GM18511 (cell line): ENCODE measurements around the gene FRMD4A.

ENCODE experiments used
- ATAC-seq: cut with Tn5 transposase; IDR thresholded peaks from one replicate; pipeline ENCODE4 v1.9.1; 2021; ENCODE audit warnings: mild to moderate bottlenecking, moderate library complexity; ENCODE audit not compliant: unreplicated experiment

The FRMD4A gene

DNA sequence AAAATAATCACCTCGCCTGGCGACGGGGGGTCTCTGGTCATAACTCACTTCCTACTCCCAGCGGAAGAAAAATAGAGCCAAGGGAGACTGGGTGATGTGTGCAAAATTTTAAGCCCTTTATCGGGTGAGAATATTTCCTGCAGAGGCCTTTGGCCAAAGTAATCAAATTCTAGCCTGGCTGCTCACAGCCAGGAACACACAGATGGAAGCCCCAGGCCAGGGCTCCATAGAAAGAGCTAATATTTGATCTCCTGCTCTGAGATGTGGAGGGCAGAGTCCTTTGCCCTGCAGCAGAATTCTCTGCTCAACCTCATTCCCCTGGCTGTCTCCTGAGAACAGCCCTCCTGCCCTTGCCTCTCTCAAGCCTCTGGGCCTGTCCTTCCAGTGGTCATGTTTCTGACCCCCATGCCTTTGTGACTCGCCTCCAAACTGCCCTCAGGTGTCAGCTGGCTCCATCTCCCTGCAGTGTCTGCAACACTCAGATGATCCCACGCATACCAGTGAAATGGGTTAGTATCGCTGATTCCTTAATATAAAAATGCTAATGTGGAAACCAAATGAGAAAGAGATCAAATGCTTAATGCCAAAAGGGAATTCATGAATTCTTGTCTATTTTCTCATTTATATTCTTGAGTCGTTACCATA, 34.5 kb downstream of the FRMD4A start:
- ATAC-seq = no peak

DNA sequence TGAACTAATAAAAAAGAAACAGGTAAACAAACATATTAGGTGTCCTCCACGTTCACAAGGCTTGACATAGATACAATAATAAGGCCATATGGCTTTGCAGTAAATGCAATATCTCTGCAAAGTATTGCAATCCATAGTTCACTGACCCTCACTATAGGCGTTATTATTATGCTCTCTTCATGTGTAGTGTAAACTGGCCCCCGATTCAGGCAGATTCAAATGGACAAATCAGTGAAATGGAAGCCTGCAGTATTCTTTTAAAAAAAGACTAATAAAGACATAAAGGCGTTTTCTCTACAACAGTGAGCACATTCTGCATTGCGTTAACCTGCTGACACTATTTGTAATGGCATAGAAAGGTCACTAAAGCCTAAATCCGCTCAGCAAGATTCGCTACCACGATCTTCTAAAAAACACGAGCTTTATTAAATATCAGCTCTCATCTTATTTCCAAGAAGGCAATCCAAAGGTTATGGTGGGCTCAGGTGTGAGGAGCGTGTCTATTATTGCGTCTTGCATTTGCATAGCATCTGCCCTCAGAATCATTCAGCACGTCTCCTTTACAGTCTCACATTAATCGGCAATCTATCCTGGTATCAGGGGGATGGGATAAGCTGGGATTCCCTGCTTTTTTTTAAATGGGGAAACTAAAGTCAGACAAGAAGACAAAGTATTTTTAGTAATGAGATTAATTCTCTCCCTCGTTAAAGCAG, 36.2 kb downstream of the FRMD4A start:
- no peak for ATAC-seq

DNA sequence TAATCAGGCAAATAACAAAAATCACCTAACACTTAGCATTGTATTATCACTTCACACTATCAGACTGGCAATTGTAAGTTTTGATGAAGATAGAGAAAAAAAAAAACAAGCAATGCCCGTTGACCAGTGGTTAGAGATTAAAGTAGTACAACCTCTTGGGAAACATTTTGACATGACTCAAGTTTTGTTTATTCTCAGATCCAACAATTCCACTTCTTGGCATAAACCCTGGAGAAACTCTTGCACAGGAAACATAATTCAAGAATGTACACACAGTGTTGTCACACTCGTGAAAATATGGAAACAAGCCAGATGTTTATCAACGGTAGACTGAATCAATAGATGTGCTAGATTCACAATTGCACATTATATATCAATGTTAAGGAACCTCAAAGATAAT, 37.2 kb downstream of the FRMD4A start:
- no peak for ATAC-seq

DNA sequence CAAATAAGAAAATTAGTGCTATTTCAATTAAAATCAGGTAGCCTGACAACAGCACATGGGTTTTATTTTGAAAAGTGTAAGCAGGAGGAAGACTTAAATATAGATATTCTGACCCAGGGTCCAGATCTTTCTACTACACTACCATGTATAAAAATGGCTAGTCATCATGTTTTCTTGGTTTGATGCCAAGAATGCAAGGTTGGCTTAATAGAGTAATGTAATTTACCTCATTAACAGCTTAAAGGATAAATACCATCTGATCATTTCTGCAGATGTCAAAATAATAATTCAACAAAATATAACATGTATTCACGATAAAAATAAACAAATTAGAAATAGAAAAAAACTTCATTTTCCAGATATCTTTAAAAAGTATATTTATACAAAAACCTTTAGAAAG, 39.4 kb downstream of the FRMD4A start:
- no peak for ATAC-seq

DNA sequence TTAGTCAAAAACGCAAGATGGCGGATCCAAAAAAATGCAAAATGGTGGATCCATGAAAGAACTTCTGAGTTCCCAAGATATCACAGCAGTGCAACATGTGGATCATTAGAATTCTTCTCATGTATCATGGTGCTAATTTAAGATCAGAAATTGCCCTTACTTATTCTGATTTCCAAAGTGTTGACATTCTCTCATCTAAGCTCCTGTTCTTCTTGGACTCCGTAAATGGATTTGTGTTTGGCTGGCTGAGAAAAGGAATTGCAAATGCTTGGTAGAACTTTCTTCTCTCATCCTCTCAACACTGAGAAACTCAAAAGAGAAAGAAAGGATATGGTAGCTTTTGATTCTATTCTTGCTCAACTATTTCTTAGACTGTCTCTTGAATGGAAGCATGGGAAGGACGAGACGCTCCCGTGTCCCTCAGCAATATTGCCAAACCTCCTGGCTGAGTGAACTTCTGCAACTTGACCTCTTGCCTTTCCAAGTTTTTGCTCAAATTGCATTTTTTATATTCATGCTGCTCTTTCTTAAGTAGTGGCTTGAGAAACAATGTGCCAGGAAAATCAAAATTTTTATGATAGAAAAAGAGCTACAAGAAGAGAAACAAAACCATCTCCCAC, 44.7 kb downstream of the FRMD4A start:
- ATAC-seq = no peak

DNA sequence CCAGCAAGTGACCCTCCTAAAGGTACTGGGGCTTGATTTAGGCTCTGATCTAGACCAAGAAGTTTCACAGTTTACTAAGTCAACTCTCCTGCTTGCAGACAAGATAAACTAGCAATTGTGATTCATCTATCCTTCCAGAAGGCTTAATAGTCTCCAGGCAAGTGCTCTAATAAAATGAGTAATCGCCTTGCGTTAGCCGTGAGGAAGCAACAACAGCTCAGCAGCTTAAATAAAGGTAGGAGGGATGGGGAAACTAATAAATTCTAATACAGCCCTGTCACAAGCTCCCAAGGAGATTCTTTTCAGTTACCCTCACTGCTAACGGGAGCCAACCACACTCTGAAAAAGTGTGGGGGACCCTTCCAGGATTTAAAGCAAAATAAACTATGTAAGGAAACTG, 48.4 kb downstream of the FRMD4A start:
- no peak for ATAC-seq

DNA sequence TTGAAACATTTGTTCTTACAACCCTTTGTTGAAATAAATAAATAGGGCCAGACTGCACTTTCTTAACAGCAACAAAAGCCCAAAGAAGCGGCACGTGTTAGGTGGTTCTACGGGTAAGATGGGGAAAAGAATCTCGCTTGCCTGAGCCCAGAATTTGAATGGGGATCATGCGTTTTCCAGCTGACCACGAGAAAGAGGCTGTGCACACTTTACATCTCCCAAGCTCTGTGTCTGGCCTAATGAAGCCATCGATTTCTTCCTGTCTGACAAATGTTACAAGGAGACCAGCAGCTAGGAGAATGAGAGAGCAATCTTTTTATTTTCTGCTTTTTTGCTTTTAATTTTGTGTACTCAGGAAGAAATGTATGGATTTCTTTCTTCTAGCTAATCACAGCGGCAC, 52.2 kb downstream of the FRMD4A start:
- no peak for ATAC-seq

DNA sequence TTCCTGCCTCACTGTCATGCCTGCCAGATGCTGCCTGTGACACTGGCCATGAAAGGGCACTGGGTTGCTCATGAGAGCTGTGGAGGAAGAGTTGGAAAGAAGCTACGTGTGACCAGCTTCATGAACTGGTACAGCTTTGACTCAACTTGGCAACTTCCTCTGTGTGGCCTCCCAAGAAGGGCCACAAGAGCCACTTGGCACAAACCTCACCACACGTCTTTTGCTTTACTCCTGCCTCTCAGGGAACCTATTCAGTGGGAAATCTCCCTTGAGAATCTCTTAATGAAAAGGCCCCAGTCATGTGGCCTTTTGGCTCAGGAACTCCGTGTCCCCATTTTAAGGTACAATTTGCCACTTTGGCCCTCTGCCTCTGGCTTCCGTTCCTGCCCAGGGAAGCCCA, 54.5 kb downstream of the FRMD4A start:
- ATAC-seq = no peak

DNA sequence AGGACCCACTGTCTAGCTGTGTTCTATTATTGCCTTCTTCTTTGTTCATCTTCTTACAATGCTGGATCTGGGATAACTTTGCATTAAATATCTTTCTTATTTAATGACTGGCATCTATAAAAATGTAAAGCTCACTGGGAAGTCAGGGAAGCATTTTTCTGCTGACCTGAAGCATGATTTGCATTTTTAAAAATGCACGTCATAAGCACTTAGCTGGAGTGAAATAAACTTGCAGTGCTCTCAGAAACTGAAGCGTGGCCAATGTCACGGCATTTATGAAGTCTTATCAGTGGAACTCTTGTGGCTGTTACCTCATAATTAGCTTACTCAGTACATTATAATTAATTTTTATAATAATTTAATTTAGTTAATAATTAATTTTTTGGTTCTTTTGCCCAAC, 59.1 kb downstream of the FRMD4A start:
- no peak for ATAC-seq

DNA sequence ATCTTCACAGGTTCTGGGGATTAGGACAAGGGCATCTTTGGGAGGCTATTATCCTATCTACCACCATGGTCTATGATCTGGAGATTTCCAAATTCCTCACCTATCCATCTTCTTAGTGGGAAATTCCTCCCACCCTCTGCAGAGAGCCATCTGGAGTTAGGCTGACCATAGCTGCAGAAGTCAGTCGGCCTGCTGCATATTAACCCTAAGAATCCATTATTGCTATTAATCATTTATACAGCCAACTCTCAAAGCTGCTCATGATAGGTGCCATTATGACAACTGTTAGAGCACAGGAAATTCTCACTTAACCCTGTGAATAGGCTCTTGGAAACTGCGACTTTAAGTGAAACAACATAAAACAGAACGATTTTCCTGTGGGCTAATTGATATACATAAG, 60.4 kb downstream of the FRMD4A start:
- no peak for ATAC-seq

DNA sequence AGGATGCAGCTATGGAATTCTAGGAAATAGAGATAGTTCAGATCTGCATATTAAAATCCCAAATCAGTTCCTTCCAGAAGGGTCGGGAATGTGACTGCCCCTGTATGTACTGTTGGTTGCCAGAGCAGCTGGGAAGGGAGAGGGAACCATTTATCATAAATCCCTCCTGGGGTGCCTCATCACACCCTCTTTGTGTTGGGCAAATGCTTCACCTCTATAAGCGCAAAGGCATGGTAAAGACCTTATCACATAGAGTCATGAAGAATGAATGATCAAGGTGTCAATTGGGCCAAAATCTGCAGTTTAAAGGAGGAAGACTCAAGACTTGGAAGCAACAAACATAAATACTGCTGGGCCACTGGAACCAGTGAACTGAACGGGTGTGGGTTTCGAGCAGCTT, 65.0 kb downstream of the FRMD4A start:
- ATAC-seq = no peak

DNA sequence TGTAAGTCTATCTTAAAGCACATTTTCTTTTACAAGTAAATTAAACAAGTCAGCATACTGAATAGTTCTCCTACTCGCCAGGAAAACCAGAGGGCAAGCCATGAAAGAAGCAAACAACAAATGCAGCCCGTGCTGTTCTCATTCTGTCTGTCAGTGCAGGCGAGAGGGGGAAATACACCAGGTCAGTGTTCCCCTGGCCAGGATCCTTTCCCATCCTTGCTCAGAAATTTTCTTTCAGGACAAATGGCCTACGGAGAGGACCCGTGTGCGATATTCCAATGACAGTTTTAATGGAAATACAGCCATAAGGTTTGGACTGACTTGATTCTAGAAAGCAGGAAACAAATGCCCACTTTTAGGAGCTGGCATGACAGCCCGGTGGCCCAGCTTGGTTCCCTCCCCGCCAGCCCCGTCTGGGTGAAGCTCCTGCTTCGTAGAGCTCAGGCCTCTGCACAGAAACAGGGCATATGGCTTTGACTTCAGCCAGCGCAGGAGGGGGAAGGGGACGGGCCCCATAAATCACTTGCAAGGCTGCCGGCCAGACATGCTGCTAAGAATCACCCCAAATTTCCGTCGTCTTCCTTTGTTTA, 67.8 kb downstream of the FRMD4A start:
- no peak for ATAC-seq

DNA sequence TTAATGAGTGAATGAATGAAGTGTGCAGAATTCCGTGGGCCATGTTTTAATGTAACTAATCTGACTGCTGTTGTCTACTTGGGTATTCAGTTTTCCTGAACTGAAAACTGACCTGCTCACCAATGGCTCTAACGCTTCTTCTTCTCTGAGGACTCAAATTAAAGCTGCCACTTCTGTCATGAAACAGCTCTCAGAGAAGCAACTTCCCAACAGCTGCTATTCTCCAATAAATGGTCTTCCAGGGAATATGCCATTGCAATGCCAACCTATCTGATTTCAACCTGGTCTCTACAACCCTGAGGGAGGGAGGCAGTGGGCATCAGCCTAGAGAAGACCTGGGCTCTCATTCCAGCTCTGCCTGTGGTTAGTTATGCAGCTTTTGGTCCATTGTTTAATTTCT, 69.4 kb downstream of the FRMD4A start:
- no peak for ATAC-seq

DNA sequence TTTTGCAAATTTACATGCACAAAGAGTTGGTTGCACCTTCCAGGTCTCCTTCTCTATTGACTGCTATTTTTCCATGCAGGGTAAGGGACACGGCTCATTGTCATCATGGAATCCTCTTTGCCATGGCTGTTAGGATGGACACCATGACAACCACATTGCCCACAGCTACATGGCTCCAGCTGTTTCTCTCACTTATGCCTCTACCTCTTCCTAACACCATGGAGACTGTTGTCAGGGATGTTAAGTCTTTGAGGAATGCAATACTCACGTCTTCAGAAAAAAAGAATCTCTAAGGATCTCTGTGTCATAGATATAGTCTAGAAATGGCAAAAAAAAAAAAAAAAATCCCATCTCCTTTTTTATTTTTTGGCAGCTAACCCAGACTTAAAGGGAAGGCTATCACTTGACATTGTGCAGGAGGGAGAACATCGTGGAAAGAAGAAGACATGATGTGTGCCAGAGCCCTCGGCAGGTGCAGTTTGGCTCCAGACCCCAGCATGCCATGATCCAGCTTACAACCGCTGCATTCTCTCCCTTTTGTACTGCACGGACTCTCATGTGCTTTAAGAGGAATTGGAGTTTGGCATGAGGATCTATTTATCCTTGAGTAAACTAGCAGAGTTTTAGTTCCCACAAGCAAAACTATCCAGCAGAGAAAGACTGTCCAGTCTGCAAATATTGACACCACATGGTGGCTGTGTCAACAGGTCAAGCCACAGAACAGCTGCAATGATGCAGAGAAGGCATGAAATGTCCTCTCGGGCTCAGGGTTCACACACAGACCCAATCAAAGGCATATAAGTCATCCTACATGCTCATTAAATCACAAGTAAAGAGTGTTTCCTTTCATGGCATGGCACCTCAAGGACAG, 70.8 kb downstream of the FRMD4A start:
- ATAC-seq = no peak

DNA sequence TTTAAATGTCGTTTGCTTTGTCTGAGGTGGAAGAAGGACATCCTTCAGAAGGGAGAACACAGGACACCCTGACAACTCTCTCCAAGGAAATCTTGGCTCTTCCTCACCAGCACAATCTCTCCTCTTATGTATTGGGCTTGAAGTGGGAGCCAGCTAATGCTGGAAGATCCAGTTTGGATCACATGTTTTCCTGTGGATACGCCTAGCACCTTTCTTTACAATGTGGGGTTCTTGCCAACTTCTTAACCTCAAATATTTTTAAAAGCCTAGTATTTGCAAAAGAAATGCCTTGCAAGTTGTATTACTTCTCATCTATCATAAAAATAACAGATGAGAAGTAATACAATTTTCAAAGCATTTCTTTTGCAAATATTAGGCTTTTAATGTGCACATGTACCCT, 76.4 kb downstream of the FRMD4A start:
- no peak for ATAC-seq

DNA sequence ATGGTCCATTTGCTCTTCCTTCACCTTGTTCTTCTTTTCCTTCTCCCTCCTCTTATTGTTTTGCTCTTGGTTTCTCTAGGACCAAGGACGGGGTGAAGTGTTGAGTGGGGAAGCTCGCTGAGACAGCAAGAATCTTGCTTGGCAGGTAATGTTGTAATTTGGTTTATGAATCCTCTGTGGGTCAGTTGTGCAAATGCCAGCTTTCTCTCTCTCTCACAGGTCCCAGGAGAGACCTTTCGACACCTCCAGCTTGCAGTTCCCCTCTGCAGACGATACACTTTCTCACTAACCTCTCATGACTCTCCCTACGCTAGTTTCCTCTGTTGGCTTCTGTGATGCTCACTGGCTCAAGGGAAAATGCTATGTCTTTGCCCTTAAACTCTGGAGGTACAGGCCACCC, 77.0 kb downstream of the FRMD4A start:
- ATAC-seq = no peak

DNA sequence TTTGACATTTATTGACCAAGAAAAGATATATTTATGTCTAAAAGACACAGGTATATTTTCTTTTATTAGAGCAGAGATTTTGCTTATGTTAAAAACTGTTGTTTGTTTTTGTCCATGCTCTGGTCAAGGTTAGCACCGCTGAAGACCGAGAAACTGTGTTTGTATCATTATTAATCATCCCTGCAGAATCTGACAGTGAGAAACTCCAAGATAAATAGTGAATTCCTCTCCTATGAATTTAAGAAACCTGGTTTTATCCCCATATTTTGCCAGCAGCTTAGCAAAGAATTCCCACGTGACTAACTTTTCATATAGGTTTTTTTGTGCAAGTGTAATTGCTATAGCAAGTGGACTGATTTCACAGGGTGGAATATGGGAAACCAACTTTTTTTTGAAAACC, 77.6 kb downstream of the FRMD4A start:
- ATAC-seq = no peak

DNA sequence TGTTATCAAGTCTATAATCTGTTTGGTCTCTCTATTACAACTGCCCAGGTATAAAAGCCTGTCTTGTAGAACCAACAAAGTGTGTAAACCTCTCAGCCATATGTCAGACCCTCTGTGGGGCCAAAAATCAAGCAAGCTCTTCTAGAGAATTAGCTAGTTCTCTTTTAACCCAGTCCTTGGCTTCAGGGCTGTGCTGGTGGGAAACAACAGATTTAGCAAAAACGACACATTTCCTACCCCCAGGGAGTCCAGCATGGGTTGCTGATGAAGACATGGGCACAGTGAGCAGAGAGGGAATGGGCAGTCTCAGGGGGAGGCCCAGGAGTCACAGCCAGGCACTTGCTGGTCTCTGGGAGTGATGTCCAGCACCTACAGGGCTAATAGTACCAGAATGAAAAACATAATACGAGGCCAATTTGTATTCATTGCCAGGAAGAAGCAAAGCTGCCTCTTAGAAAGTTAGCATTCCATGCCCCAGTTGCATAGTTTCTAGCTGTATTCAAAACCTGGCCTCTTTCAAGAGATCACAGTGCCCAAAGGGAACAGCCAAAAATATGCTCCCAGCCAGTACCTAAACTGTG, 80.1 kb downstream of the FRMD4A start:
- ATAC-seq = no peak

DNA sequence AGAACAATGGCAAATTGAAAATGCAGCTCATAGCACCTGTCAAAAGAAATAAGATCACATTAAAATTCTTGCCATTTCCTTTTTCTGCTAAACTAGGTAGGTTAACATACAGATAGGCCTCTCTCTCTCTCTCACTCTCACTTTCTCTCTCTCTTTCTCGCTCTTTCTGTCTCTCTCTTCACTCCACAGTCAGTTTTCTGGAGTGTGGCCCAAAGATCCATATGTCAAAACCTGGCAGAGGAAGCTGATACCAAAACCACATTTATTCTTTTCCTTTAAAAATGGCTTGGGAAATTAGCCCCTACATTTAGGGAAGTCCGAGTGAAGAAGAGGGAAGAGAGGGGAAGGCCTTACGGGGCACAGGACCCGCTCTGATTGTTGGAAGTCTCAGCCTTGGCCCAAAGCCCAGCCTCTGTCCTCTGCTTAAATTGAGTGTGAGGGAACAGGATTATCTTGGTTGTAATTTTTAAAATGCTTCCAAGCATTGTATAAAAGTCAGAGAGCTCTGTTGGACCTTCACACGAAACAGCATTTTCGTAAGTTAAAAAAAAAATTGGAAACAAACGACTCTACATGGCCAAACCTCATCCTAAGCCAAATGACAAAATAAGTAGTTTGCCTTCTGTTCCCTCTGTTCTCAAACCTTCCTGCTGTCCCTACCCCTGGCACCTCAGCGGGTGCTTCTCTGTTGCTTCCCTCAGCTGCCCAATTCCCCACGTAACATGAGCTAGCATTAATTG, 83.2 kb downstream of the FRMD4A start:
- no peak for ATAC-seq

DNA sequence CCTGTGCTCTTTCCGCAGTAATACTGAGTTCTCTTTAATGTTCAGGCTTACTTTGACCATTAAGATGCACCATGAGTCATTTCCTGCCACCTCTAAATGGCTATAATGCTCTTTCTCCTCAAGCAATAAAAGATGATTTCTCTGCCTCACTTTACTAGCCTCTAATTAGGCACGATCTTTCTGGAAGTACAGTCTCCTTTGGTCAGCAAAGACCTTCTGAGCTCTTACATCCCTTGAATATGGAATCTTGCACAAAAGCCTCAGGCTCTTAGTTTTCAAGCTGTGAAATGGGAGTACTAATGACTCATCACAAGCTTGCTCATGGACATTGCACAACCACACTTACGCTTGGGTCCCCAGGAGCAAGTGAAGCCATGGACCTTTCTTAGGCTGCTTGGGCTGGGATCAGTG, 85.9 kb downstream of the FRMD4A start:
- ATAC-seq = no peak
